Measurements from ENCODE around the gene LRMDA. TPM values are rescaled to one million over a fixed set of nuclear protein-coding genes. Genes with fewer than 3 reads are reported as not detected.

LRMDA gene
- total RNA-seq, 1 donor from 2014 or later: 29.9 TPM

DNA sequence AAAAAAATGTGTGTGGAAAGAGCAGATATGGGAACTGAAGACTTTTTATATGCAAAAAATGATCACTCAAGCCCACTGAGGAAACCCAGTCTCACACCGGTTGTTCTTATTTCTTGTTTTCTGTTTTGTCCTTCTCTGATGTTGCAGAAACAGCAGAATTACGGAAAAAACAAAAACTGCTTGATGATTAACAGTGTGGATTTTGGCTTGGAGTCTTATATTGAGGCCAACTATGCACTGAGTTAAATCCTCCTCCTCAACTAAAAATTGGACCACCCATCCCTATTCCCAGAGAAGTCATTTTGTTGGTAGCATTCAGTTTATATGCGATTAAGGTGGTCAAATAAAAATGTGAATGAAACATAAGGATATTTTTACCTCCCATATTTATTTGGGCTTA, 246.1 kb downstream of the LRMDA start:
- Histone ChIP-seq H3K27me3 (ENCODE audit: low read depth) (no peaks in the 10 kb centered on the region), H3K4me3 (no peak overlapping the region), H3K36me3 (no peaks in the 10 kb centered on the region), H3K9me3 (no peaks in the 10 kb centered on the region), H3K4me1 (no peaks in the 10 kb centered on the region), H3K27ac (no peak overlapping the region)
- no peak for DNase-seq
- intact Hi-C loops (cut with DNase I): no loop called here
- ATAC-seq: no peak
- TF ChIP-seq, protein P1, sequence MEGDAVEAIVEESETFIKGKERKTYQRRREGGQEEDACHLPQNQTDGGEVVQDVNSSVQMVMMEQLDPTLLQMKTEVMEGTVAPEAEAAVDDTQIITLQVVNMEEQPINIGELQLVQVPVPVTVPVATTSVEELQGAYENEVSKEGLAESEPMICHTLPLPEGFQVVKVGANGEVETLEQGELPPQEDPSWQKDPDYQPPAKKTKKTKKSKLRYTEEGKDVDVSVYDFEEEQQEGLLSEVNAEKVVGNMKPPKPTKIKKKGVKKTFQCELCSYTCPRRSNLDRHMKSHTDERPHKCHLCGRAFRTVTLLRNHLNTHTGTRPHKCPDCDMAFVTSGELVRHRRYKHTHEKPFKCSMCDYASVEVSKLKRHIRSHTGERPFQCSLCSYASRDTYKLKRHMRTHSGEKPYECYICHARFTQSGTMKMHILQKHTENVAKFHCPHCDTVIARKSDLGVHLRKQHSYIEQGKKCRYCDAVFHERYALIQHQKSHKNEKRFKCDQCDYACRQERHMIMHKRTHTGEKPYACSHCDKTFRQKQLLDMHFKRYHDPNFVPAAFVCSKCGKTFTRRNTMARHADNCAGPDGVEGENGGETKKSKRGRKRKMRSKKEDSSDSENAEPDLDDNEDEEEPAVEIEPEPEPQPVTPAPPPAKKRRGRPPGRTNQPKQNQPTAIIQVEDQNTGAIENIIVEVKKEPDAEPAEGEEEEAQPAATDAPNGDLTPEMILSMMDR (IDR thresholded peaks at IDR 0.05): no peak

DNA sequence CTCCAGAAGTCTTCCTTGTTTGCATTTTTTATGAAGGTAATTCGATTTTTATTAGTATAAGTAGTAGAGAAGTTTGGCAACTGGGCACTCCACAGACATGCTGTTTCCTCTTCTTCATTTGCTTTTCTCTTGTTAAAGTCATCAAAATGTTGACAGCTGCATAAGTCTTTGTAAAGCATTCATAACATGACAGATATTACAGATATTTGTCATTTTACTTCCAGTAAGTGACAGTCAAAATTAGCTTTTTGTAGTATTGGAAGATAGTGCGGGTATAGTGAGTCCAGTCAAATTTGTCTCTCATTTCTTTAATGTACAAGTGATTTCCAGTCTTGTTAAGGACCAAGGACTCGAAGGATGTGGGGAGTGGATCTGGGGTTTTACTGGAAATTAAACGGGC, 247.1 kb downstream of the LRMDA start:
- intact Hi-C loops (cut with DNase I): no loop called here
- no peaks in the 10 kb centered on the region for H3K27me3 ChIP-seq (ENCODE audit: low read depth)
- H3K36me3 ChIP-seq: no peaks in the 10 kb centered on the region
- no peaks in the 10 kb centered on the region for H3K9me3 ChIP-seq
- no peak overlapping the region for H3K4me3 ChIP-seq
- no peak for ATAC-seq
- TF ChIP-seq, protein P1 (IDR thresholded peaks at IDR 0.05): no peak
- H3K4me1 ChIP-seq: no peaks in the 10 kb centered on the region
- no peak overlapping the region for H3K27ac ChIP-seq
- no peak for DNase-seq

DNA sequence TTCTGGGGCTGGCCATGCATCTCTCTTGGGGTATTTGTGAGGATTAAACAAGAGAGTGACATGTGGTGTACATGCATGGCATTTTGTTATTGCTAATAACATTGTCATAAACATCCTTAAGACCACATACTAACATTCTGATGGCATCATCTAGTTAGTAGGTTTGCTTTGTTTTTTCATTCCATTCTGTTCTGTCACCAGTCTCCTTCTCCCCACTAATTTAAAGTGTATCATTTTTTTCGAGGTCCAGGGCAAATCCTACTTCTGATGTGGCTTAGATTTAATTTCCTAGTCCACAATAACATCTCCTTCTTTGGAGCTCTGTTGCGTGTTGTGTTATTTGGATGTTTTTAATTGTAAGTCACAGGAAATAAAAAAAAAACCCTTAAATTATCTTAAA, 248.1 kb downstream of the LRMDA start:
- H3K27ac ChIP-seq: no peak overlapping the region
- H3K4me3 ChIP-seq: no peak overlapping the region
- no peaks in the 10 kb centered on the region for H3K9me3 ChIP-seq
- H3K4me1 ChIP-seq: no peaks in the 10 kb centered on the region
- DNase-seq: no peak
- no peaks in the 10 kb centered on the region for H3K36me3 ChIP-seq
- H3K27me3 ChIP-seq (ENCODE audit: low read depth): no peaks in the 10 kb centered on the region
- ATAC-seq: no peak
- TF ChIP-seq, protein P1 (IDR thresholded peaks at IDR 0.05): no peak
- intact Hi-C loops (cut with DNase I): no loop called here

DNA sequence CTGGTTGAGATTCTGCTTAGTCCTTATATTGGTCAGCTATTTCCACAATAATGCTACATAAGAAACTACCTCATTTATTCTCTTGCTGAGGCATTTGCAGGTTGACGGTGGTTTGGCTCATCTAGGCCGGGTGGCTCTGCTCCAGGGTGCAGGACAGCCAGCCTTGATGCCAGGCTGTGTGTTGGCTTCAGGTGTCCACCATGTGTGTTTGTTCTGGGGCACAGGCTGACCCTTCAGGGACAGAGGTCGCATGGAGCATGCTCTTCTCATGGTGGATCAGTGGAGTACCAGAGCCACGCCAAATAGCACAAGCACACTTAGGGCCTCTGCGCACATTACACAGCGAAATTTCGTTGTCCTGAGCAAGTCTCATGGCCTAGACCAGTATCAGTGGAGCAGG, 249.9 kb downstream of the LRMDA start:
- no peak overlapping the region for H3K27ac ChIP-seq
- no peak overlapping the region for H3K4me3 ChIP-seq
- H3K27me3 ChIP-seq (ENCODE audit: low read depth): no peaks in the 10 kb centered on the region
- no peaks in the 10 kb centered on the region for H3K9me3 ChIP-seq
- DNase-seq (no peak), ATAC-seq (no peak)
- TF ChIP-seq, protein P1 (IDR thresholded peaks at IDR 0.05): no peak
- no peaks in the 10 kb centered on the region for H3K4me1 ChIP-seq
- intact Hi-C loops (cut with DNase I): no loop called here
- H3K36me3 ChIP-seq: no peaks in the 10 kb centered on the region

DNA sequence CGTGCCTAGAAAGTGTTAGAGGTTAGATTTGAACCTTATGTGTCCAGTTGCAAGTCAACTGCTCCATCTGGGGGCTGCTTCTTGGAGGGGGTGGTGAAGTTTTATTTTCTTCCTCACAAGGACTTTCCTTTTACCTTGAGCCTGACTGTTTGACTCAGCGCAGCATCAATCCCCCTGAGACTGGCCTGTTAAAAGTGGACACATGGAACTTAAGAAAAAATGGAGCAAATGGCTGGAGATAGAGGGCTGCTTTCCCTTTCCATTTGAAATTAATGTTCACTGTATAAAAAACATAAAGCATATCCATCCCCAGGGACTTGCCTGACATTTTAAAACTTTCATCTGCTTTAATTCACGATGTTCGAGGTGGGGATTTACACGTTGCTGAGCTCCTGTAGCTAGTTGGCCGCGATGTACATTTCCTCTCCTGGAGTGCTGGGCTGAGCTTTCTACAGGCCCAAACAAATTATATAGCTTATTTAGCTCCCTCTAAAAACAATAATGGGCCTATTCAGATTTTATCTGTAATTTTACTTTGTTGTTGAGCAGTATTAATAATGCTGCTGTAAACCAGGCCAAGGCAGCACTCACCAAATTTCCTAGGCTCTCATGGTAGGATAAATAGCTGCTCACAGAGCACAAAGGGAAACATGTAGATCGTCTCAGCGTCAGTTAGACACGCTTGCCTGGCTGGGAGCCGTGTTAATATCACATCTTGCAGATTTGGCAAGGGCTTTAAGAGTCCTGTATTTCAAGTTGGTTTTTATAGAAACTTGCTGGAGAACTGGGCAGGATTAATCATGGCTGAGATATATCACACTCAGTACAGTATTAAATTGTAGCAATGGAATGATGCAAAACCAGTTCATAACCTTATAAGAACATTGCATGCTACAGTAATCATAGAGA, 251.5 kb downstream of the LRMDA start:
- H3K27ac ChIP-seq: no peak overlapping the region
- TF ChIP-seq, protein P1 (IDR thresholded peaks at IDR 0.05): no peak
- DNase-seq (no peak), ATAC-seq (no peak)
- no peaks in the 10 kb centered on the region for H3K27me3 ChIP-seq (ENCODE audit: low read depth)
- no peak overlapping the region for H3K4me3 ChIP-seq
- peaks cover 8% of the 10 kb centered on the region for H3K9me3 ChIP-seq
- intact Hi-C loops (cut with DNase I): no loop called here
- H3K36me3 ChIP-seq: no peaks in the 10 kb centered on the region
- no peaks in the 10 kb centered on the region for H3K4me1 ChIP-seq
